T-helper 1 cell treated with Interleukin-12 subunit alpha and Interleukin-12 subunit beta and Interleukin-4 antibody, amounts not matched to agents 30 μg/mL and 1 μg/mL, for 36 hours (primary cell): ENCODE results near the gene NEU1.

Source experiments
- H3K27ac Mint-ChIP-seq: one replicate; pipeline ENCODE4 v1.8.0; 2021; ENCODE audit warnings: mild to moderate bottlenecking, mixed read lengths
- H3K27me3 Mint-ChIP-seq: one replicate; pipeline ENCODE4 v1.8.0; 2021; ENCODE audit warnings: low read depth, mixed read lengths
- H3K36me3 Mint-ChIP-seq: one replicate; pipeline ENCODE4 v1.8.0; 2021; ENCODE audit warnings: low read depth, mixed read lengths
- H3K4me1 Mint-ChIP-seq: one replicate; pipeline ENCODE4 v1.8.0; 2021; ENCODE audit warnings: low read depth, mixed read lengths
- H3K4me3 Mint-ChIP-seq: one replicate; pipeline ENCODE4 v1.8.0; 2021; ENCODE audit warnings: mild to moderate bottlenecking, moderate library complexity, mixed read lengths
- H3K9me3 Mint-ChIP-seq: one replicate; pipeline ENCODE4 v1.8.0; 2021; ENCODE audit warnings: mixed read lengths

Gene NEU1

DNA sequence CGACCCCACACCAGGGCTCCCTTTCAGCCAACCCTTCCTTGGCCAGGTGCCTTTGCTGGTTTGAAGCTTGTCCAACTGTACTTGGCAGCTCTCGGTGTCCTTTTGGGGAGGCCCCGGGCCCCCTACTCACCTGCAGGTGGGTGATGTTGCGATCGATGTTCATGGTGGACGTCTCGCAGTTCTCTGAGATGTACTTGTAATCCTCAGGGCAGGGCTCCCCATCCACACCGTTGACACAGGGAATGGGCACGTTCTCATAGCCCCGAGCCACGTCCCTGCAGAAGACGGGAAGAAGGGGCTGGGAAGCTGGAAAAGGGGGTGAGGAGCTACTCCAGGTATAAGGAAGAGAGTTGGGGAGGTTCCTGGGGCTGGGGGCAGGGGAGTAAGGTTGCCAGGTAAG lies 21.1 kb upstream of the NEU1 start:
- Mint-ChIP-seq H3K36me3 (peaks cover 35% of the 10 kb centered on the region), H3K27me3 (no peaks in the 10 kb centered on the region), H3K4me1 (no peaks in the 10 kb centered on the region), H3K4me3 (no peak overlapping the region), H3K9me3 (no peaks in the 10 kb centered on the region), H3K27ac (no peak overlapping the region)

DNA sequence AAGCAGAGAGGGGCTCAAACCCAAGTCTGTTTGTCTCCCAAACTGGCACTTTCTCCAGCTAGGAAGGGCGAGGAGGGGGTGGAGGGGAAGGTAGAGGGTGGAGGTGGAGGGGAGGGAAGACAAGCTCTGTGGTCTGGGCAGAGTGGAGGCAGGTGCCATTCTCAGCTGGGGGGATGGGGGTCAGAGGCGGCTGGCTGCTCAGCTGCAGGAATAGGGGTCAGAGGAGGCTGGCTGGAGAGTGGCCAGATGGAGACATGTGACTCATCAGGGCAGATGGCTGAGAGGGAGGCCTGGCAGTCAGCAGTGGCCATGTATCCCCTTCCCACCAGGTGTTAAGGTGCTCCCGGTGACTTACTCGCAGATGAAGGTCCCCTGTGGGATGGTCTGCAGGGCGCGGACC lies 19.7 kb upstream of the NEU1 start:
- H3K27me3 Mint-ChIP-seq: no peaks in the 10 kb centered on the region
- no peaks in the 10 kb centered on the region for H3K9me3 Mint-ChIP-seq
- H3K4me3 Mint-ChIP-seq: no peak overlapping the region
- H3K36me3 Mint-ChIP-seq: peaks cover 33% of the 10 kb centered on the region
- H3K4me1 Mint-ChIP-seq: no peaks in the 10 kb centered on the region
- no peak overlapping the region for H3K27ac Mint-ChIP-seq

DNA sequence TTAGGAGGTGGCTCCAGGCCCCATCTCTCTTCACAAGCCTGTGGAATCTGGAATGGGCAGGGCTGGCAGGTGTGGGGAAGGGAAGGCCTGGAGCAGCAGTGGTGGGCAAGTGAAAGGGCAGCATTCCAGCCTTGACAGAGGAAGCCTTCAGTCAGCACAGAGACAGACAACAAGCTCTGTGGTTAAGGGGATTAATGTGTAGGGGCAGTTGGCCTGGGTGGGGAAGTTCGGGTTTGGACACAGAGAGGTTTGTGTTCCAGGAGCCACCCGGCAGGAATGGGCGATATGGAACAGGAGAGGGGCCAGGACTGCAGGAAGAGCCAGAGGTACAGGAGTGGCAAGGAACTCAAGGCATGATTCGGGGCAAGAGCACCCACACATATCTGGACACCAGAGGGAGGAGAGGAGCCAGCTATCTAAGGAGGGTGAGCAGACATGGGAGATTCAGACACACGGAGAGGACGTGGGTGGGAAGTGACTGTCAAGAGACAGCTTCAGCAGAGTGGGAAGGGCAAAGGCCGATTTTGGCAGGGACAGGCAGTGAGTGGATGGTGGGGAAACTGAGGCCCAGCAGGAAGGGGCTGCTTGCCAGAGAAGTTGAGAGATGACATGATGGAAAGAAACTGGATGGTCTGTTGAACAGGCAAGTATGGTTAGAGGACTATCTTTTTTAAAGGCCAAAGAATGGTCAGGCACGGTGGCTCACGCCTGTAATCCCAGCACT lies 18.7 kb upstream of the NEU1 start:
- Mint-ChIP-seq H3K36me3 (peaks cover 33% of the 10 kb centered on the region), H3K4me1 (no peaks in the 10 kb centered on the region), H3K4me3 (no peak overlapping the region), H3K27ac (no peak overlapping the region), H3K9me3 (no peaks in the 10 kb centered on the region), H3K27me3 (no peaks in the 10 kb centered on the region)

DNA sequence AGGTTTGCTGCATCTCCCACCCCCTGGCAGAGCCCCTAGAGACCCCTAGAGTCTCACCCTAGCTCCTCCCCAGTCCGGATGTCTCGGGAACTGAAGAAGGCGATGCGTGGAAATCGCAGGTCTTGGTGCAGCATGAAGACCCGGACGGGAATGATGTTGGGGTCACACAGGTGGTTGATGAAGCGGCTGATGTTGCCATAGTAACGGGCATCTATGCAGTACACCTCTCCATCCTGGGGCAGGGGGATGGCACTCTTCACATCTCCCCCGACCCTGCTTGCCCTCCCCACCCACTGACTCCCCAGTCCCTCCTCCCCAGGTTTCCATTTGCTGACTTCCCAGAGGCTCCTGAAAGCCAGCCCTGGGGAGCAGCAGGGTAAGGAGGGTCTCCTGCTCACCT lies 18.0 kb upstream of the NEU1 start:
- no peaks in the 10 kb centered on the region for H3K9me3 Mint-ChIP-seq
- no peak overlapping the region for H3K27ac Mint-ChIP-seq
- peaks cover 2% of the 10 kb centered on the region for H3K4me1 Mint-ChIP-seq
- H3K36me3 Mint-ChIP-seq: peaks cover 29% of the 10 kb centered on the region
- no peak overlapping the region for H3K4me3 Mint-ChIP-seq
- H3K27me3 Mint-ChIP-seq: no peaks in the 10 kb centered on the region

DNA sequence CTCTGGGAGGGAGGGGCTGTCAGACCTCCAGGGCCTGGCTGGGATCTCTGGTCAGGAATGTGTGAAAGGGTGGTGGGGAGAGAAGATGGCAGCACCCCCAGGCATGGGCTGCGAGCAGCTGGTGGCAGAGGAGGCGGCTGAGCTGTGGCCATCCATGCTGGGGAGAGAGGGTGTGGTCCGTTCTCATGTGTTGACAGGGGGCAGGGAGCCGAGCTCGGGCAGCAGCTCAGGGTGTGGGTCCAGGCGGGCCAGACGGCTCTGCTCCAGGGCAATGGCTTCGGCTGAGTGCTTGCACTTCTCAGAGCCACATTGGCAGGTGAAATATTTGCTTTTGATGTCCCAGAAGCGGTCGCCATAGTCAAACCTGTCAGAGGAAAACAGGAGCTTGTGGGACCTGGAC lies 17.3 kb upstream of the NEU1 start:
- Mint-ChIP-seq H3K36me3 (peaks cover 29% of the 10 kb centered on the region), H3K27ac (no peak overlapping the region)

DNA sequence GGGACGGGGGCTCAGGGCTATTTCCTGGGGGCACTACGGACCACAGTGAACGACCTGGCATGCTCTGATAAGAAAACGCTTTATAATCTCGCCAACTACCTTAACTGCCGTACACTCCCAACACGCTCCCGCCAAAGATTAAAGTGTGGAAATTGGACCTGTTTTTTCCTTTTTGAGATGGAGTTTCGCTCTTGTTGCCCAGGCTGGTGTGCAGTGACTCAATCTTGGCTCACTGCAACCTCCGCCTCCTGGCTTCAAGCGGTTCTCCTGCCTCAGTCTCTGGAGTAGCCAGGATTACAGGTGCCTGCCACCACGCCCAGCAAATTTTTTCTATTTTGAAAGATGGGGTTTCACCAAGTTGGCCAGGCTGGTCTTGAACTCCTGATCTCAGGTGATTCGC lies 16.5 kb upstream of the NEU1 start:
- Mint-ChIP-seq H3K4me1 (peaks cover 2% of the 10 kb centered on the region), H3K4me3 (no peak overlapping the region), H3K36me3 (peaks cover 29% of the 10 kb centered on the region), H3K27me3 (no peaks in the 10 kb centered on the region), H3K9me3 (no peaks in the 10 kb centered on the region), H3K27ac (no peak overlapping the region)

More for the DNA sequence above, 17.3 kb upstream of the NEU1 start:
- H3K4me1 Mint-ChIP-seq: peaks cover 2% of the 10 kb centered on the region
- no peaks in the 10 kb centered on the region for H3K27me3 Mint-ChIP-seq
- H3K4me3 Mint-ChIP-seq: no peak overlapping the region
- H3K9me3 Mint-ChIP-seq: no peaks in the 10 kb centered on the region

DNA sequence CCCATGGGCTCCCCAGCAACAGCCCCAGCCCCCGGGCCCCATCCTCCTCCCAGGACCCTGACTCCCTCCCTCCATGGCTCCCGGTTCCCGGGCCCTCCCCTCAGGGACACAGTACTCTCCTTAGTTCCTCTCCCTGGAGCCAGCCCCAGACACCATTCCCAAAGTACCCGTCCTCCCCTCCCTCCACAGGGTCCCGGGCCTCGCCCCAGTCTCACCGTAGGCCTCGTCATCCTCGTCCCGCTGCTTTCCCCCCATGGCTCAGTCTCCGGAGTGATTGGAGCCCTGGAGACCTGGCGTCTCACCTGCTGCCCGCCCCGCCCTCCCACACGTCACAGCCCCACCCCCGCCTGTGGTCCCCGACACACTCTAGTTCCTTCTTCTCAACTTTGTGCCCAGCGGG lies 16.1 kb upstream of the NEU1 start, which contains the start of gene SLC44A4:
TSS of gene SLC44A4 (minus strand) at position 272 of the 400 bp plus-strand sequence. CDS start at position 255, 17 bp downstream.
- peaks cover 2% of the 10 kb centered on the region for H3K4me1 Mint-ChIP-seq
- H3K36me3 Mint-ChIP-seq: peaks cover 27% of the 10 kb centered on the region
- no peaks in the 10 kb centered on the region for H3K27me3 Mint-ChIP-seq
- no peak within 1 kb of the TSS for H3K4me3 Mint-ChIP-seq
- no peak within 1 kb of the TSS for H3K27ac Mint-ChIP-seq
- no peaks in the 10 kb centered on the region for H3K9me3 Mint-ChIP-seq

DNA sequence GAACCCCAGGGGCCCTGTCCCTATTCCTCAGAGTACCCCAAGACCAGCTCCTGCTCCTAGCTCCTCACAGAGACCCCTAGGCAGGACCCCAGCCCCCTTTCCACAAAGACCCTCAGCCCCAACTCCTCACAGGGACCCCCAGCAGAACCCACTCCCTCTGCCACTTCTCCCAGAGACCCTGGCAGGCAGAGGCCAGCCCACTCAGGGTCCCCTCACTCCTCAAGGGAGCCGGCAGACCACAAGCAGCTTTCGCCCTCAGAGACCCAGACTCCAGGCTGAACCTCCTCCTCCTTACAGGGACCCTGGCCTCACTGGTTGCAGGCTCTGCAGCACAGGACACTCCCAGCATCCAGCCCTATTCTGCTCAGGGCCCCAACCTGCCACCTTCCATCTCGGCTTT lies 15.6 kb upstream of the NEU1 start:
- Mint-ChIP-seq H3K36me3 (peaks cover 22% of the 10 kb centered on the region), H3K27ac (no peak overlapping the region), H3K27me3 (no peaks in the 10 kb centered on the region), H3K4me3 (no peak overlapping the region), H3K9me3 (no peaks in the 10 kb centered on the region), H3K4me1 (peaks cover 2% of the 10 kb centered on the region)

DNA sequence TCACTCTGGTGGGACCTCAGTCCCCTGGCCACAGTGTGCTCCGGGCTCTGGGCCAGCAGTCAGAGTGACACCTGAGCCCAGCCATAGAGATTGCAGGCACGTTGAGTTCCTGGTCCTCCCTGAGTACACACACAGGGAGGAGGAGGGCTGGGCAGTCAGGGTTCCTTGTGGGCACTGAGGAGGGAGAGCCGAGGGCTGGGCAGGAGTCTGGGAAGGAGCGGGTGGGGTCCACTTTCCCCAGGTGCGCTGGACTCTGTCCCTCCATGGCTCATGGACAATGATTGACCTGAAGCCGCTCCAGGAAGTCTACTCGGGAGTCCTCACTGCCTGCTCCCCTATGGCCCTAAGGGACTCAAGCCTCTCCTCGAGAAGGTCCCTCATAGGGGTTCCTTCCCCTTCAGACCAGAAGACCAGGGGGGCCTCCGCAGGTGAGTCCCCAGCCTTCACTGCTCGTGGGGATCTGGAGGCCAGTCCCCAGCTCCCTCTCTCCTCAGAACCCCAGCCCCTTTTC lies 15.1 kb upstream of the NEU1 start:
- Mint-ChIP-seq H3K36me3 (peaks cover 21% of the 10 kb centered on the region), H3K4me3 (no peak overlapping the region), H3K27me3 (no peaks in the 10 kb centered on the region), H3K9me3 (no peaks in the 10 kb centered on the region), H3K27ac (no peak overlapping the region), H3K4me1 (peaks cover 2% of the 10 kb centered on the region)

DNA sequence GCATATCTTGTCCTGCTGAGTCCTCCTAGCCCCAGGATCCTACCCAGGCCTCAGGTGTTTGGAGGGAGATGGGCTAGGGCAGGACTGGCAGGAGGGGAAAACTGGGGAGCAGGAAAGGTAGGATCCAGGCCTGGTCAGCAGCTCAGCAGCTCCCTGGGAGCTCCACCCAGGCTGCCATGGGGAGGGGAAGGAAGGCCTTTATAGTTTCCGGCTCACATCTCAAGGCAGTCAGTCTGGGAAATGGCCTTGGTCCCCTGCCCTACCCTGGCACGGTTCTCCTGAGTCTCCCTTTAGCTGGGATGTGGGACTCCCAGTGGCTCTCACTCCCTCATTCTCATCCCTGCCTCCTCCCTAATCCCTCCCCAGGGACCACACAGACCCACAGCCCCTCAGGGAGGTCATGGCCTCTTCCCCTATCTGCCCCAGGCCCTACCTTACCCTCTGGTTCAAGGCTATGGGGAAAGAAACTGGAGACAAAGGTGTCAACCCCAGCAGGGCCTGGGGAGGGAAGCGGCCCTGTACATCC lies 14.6 kb upstream of the NEU1 start:
- Mint-ChIP-seq H3K27me3 (no peaks in the 10 kb centered on the region), H3K4me1 (peaks cover 2% of the 10 kb centered on the region), H3K9me3 (no peaks in the 10 kb centered on the region), H3K4me3 (no peak overlapping the region), H3K36me3 (peaks cover 18% of the 10 kb centered on the region), H3K27ac (no peak overlapping the region)

DNA sequence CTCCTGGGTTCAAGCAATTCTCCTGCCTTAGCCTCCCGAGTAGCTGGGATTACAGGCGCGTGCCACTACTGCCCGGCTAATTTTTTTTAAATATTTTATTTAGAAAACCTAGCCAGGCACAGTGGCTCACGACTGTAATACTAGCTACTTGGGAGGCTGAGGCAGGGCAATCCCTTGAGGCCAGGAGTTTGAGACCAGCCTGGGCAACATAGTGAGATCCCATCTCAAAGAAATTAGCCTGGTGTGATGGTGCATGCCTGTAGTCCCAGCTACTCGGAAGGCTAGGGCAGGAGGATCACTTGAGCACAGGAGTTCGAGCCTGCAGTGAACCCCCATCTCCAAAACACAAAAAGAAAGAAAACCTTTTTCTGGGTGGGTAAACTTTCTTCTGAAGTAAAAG lies 13.7 kb upstream of the NEU1 start:
- H3K36me3 Mint-ChIP-seq: peaks cover 13% of the 10 kb centered on the region
- H3K27me3 Mint-ChIP-seq: no peaks in the 10 kb centered on the region
- H3K27ac Mint-ChIP-seq: no peak overlapping the region
- H3K4me3 Mint-ChIP-seq: no peak overlapping the region
- H3K9me3 Mint-ChIP-seq: no peaks in the 10 kb centered on the region
- peaks cover 2% of the 10 kb centered on the region for H3K4me1 Mint-ChIP-seq

DNA sequence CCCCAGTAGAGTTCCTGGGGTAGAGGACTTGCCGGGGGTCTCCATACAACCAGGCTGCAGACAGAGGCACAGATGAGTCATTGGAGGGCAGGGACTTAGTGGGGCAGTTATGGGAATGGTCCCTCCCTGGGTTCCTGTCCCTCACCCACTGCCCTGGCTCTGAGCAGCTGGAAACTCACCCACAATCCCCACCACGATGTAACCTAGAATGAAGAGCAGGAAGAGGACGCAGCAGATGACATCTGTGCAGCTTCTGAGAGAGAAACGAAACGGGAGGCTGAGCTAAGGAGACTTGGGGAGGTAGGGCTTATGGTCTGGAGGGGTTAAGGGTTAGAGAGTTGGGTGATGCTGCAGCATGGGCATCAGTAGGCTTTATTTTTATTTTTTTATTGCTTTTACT lies 13.3 kb upstream of the NEU1 start:
- Mint-ChIP-seq H3K9me3 (no peaks in the 10 kb centered on the region), H3K36me3 (peaks cover 8% of the 10 kb centered on the region), H3K4me1 (peaks cover 2% of the 10 kb centered on the region), H3K4me3 (no peak overlapping the region), H3K27ac (no peak overlapping the region), H3K27me3 (no peaks in the 10 kb centered on the region)

DNA sequence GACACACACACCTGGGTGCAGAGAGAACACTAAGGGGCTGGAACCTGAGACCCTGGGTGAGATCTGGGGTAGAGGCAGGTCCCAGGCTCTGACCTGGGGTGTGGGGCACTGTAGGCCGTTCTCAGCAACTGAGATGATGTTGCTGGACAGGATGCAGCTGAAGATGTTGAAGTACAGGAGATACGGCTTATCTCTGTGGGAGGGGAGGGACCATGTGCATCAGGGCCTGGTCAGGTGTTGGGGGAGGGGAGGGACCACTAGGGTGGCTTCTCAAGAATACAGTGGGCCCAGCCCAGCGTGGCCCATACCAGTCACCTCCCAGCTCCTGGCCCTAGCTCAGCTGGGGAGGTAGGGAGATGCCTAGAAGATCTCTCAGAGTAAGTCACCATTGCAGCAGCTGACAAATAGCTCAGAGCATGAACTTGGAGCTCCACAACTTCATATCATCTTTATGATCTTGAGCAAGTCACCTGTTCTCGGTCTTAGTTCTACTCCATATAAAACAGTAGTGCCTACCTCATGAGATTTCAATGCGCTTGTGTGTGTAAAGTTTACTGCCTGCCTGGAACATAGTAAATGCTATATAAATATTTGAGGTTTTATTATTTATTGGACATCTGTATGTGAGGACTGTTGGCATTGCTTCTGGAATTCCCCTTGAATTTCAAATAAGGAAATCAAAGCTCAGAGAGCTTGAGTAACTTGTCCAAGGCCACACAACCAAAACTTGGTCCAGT lies 12.4 kb upstream of the NEU1 start:
- no peaks in the 10 kb centered on the region for H3K9me3 Mint-ChIP-seq

DNA sequence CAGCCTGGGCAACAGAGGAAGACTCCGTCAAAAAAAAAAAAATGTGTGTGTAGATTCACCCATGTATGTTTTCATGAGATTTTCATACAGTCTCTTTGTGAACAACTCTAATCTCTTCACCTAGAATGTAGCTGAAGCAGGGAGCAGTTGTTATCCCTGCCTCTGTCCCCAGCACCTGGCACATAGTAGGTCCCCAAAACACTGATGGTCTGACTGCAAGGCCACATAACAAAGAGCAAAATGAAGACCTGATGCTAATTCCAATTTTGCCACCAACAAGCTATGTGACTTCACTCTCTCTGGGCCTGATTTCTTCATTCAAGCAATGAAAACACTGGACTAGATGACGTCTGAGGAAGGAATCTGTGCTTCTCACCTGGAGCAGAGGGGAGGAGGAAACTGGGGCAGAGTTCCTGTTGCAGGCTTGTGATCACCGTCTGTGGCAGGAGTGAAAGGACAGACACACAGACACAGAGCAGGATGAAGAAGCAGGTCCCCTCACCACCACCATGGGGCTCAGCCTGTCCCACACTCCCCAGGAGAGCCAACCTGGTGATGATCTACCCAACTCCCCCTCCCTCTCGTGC lies 11.6 kb upstream of the NEU1 start:
- no peak overlapping the region for H3K4me3 Mint-ChIP-seq
- H3K4me1 Mint-ChIP-seq: peaks cover 2% of the 10 kb centered on the region
- H3K9me3 Mint-ChIP-seq: no peaks in the 10 kb centered on the region
- no peaks in the 10 kb centered on the region for H3K36me3 Mint-ChIP-seq
- peaks cover 3% of the 10 kb centered on the region for H3K27me3 Mint-ChIP-seq
- no peak overlapping the region for H3K27ac Mint-ChIP-seq

More for the DNA sequence above, 12.4 kb upstream of the NEU1 start:
- Mint-ChIP-seq H3K4me1 (peaks cover 2% of the 10 kb centered on the region), H3K36me3 (peaks cover 4% of the 10 kb centered on the region), H3K27me3 (peaks cover 3% of the 10 kb centered on the region), H3K27ac (no peak overlapping the region), H3K4me3 (no peak overlapping the region)
